HL-60 (cell line): ENCODE data around the gene SCAMP5.

Source experiments
- DNase-seq, 2 experiments: peaks; one replicate each; pipeline ENCODE4 v3.0.0-alpha.2; 2010 to 2020; ENCODE audit warnings: low read depth in 1 of 2, low spot score in 1 of 2
- H3K27ac ChIP-seq: fragments of 250-450 bp; sonication (Bioruptor Pico); replicated peaks from 2 replicates; pipeline ENCODE4 v1.5.1; 2020; ENCODE audit warnings: mild to moderate bottlenecking, moderate library complexity
- H3K27me3 ChIP-seq: fragments of 250-450 bp; sonication (Bioruptor Pico); 2 replicates; pipeline ENCODE4 v1.5.1; 2021; ENCODE audit warnings: mild to moderate bottlenecking, moderate library complexity; ENCODE audit not compliant: insufficient read depth, poor library complexity, severe bottlenecking
- H3K4me3 ChIP-seq: replicated peaks from 2 replicates; pipeline ENCODE4 v1.5.1; 2011; ENCODE audit warnings: mild to moderate bottlenecking, control low read depth, low read length; ENCODE audit not compliant: insufficient read depth
- CTCF ChIP-seq: IDR thresholded peaks from one replicate; pipeline ENCODE4 v1.5.1; 2011; ENCODE audit warnings: low read length, control low read depth, inconsistent platforms; ENCODE audit not compliant: insufficient read depth
- GABPA ChIP-seq: IDR thresholded peaks from 2 replicates; pipeline ENCODE4 v1.6.1; 2012; ENCODE audit warnings: low read depth
- POLR2AphosphoS5 ChIP-seq: IDR thresholded peaks from 2 replicates; pipeline ENCODE4 v1.6.1; 2012; ENCODE audit warnings: low read depth
- REST ChIP-seq: IDR thresholded peaks from 2 replicates; pipeline ENCODE4 v1.6.1; 2012; ENCODE audit warnings: low read depth; ENCODE audit not compliant: insufficient replicate concordance
- SPI1 ChIP-seq: IDR thresholded peaks from 2 replicates; pipeline ENCODE4 v1.6.1; 2012; ENCODE audit warnings: low read depth, mild to moderate bottlenecking, borderline replicate concordance

The SCAMP5 gene

GRCh38 chr15:75019916-75020315 lies 24.6 kb downstream of the SCAMP5 start:
- Histone ChIP-seq H3K27me3 (no peaks in the 10 kb centered on the region), H3K27ac (no peak overlapping the region), H3K4me3 (no peak overlapping the region)
- no peak for DNase-seq
- TF ChIP-seq CTCF (no peak), SPI1 (no peak), GABPA (no peak), REST (no peak), POLR2AphosphoS5 (no peak)

GRCh38 chr15:75021341-75021740 lies 26.0 kb downstream of the SCAMP5 start:
- TF ChIP-seq REST (no peak), POLR2AphosphoS5 (no peak), SPI1 (no peak), CTCF (no peak), GABPA (no peak)
- no peak overlapping the region for H3K4me3 ChIP-seq
- peak in 1 of 2 experiments; percentile 18 for DNase-seq
- H3K27me3 ChIP-seq, result no peaks in the 10 kb centered on the region
- peak overlapping the region; percentile 23; the same call in 1 of the 2 replicates for H3K27ac ChIP-seq

GRCh38 chr15:75022783-75023180 lies 27.4 kb downstream of the SCAMP5 start:
- no peak for DNase-seq
- Histone ChIP-seq H3K27ac (no peak overlapping the region), H3K27me3 (no peaks in the 10 kb centered on the region), H3K4me3 (no peak overlapping the region)
- TF ChIP-seq SPI1, result no peak
- no peak for TF ChIP-seq CTCF
- TF ChIP-seq GABPA, result no peak
- no peak for TF ChIP-seq POLR2AphosphoS5
- no peak for TF ChIP-seq REST
